GM10266 (cell line): ENCODE results near the gene YWHAB.

Experiments used
- DNase-seq: peaks from one replicate; pipeline ENCODE4 v3.0.0; 2012; ENCODE audit errors: extremely low spot score
- CTCF ChIP-seq: IDR thresholded peaks from 2 replicates; pipeline ENCODE4 v1.5.1; 2012; ENCODE audit warnings: mild to moderate bottlenecking, low read depth; ENCODE audit not compliant: control insufficient read depth, insufficient read depth; ENCODE audit errors: missing control alignments

Gene YWHAB

DNA sequence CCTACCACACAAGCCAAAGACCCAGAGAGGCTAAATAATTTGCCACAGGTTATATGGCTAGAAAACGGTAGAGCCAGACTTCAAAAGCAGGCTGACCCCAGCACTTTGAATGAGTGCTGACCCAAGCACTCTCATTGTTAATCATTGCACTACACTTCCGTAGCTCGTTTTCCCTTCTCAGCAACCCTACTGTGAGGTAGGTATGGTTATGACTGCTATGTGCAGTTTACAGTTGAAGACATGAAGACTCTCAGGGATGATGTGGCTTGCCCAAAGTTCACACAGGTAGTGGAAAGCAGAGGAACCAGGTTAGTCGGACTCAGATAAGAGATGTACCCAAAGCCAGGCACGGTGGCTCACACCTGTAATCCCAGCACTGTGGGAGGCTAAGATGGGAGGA, 41.6 kb upstream of the YWHAB start:
- DNase-seq, result no peak

GRCh38 chr20:44848254-44849015, 37.1 kb upstream of the YWHAB start:
- no peak for DNase-seq
- no peak for TF ChIP-seq CTCF

More for the DNA sequence above, 41.6 kb upstream of the YWHAB start:
- TF ChIP-seq CTCF, result no peak

GRCh38 chr20:44849703-44850102, 35.8 kb upstream of the YWHAB start:
- no peak for TF ChIP-seq CTCF
- DNase-seq, result no peak

DNA sequence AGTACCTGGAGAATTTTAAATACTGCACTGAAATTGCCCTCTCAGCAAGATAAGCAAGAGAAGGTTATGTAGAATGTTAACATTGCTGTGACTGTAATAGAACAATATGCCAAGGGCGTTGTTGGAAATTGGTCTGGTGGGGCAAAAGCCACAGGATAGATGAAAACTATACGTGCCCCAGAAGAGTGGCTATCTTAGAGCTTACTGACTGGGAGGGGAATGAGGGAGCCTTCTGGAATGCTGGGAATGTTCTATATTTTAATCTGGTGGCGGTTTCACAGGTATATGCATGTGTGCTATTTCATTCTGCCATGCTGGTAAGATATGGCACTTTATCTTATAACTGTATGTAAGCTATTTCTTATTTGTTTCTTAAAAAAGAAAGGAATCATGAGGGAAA, 35.2 kb upstream of the YWHAB start:
- DNase-seq, result no peak
- TF ChIP-seq CTCF, result no peak

- TF ChIP-seq CTCF, result no peak
- DNase-seq, result no peak
These were observed 34.7 kb upstream of the YWHAB start for GRCh38 chr20:44850837-44851236.

DNA sequence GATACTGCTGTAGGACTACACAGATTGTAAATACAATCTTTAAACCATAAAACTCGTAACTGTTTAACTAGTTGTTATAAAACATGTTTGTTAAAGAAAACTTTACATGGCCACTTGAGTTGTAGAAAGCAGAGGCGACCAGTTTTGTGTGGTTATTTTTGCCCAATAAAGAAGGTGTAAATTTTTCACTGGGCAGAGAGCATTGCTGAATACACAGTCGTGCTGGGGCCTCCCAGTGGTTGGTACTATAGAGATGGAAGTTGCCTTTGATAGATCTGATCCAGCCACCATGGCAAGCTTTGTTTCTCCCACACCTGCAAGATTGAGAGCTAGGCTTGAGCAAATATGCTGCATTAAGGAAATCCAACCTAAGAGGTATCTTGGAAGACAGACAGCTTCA, 34.0 kb upstream of the YWHAB start:
- no peak for TF ChIP-seq CTCF
- no peak for DNase-seq

DNA sequence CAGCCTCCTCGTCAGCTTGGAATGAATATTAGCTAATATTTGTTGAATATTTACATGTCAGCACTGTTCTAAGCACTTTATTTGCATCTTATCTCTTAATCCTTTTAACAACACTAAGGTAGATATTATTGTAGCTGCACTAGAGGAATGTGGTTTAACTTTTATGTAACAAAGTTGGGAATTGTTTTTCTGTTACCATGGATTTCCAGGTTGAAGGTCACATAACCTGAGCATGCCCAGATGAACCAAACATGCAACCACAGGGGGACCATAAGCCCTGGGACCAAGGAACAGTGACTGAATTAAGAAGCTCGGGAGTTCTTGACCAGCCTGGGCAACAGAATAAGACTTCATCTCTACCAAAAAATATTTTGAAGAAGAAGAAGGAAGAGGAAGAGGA, 29.1 kb upstream of the YWHAB start:
- TF ChIP-seq CTCF, result no peak

More for the DNA sequence above, 29.1 kb upstream of the YWHAB start:
- DNase-seq, result no peak
